ENCODE measurements around the gene EP400.

EP400 gene

GRCh38 chr12:131989021-131989420 lies 39.3 kb downstream of the EP400 start:
- H3K9ac ChIP-seq (ENCODE audit: low read length), result no peak overlapping the region
- H3K4me1 ChIP-seq (ENCODE audit: insufficient read depth, low read length, severe bottlenecking), result no peaks in the 10 kb centered on the region
- no peak overlapping the region for H3K27ac ChIP-seq (ENCODE audit: low read depth, low read length, poor library complexity, severe bottlenecking)
- H3K9me2 ChIP-seq (ENCODE audit: low read depth, low read length), result no peaks in the 10 kb centered on the region
- H3K9me3 ChIP-seq (ENCODE audit: low read length), result no peaks in the 10 kb centered on the region
- no peaks in the 10 kb centered on the region for H3K27me3 ChIP-seq (ENCODE audit: insufficient read depth, low read length)
- peaks cover 86% of the 10 kb centered on the region for H3K36me3 ChIP-seq (ENCODE audit: insufficient read depth, low read length)
- TF ChIP-seq, protein P1, sequence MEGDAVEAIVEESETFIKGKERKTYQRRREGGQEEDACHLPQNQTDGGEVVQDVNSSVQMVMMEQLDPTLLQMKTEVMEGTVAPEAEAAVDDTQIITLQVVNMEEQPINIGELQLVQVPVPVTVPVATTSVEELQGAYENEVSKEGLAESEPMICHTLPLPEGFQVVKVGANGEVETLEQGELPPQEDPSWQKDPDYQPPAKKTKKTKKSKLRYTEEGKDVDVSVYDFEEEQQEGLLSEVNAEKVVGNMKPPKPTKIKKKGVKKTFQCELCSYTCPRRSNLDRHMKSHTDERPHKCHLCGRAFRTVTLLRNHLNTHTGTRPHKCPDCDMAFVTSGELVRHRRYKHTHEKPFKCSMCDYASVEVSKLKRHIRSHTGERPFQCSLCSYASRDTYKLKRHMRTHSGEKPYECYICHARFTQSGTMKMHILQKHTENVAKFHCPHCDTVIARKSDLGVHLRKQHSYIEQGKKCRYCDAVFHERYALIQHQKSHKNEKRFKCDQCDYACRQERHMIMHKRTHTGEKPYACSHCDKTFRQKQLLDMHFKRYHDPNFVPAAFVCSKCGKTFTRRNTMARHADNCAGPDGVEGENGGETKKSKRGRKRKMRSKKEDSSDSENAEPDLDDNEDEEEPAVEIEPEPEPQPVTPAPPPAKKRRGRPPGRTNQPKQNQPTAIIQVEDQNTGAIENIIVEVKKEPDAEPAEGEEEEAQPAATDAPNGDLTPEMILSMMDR (IDR thresholded peaks at IDR 0.05; ENCODE audit: low read length), result no peak
- no peak for TF ChIP-seq EZH2 (IDR thresholded peaks at IDR 0.05; ENCODE audit: borderline replicate concordance, low read length)
- H3K4me3 ChIP-seq (ENCODE audit: low read depth, low read length, poor library complexity, severe bottlenecking), result no peak overlapping the region
- no peak overlapping the region for H2AFZ ChIP-seq (ENCODE audit: low read length)
- no peaks in the 10 kb centered on the region for H3K79me2 ChIP-seq (ENCODE audit: insufficient read depth, low read length)
- no peak overlapping the region for H3K4me2 ChIP-seq (ENCODE audit: low read length)
- no peaks in the 10 kb centered on the region for H4K20me1 ChIP-seq (ENCODE audit: insufficient read depth, low read length)
- H3F3A ChIP-seq (ENCODE audit: insufficient read depth, low read length), result no peaks in the 10 kb centered on the region

- Histone ChIP-seq H3K9me3 (ENCODE audit: low read length) (no peaks in the 10 kb centered on the region), H4K20me1 (ENCODE audit: insufficient read depth, low read length) (no peaks in the 10 kb centered on the region), H3K36me3 (ENCODE audit: insufficient read depth, low read length) (peaks cover 92% of the 10 kb centered on the region), H3K4me1 (ENCODE audit: insufficient read depth, low read length, severe bottlenecking) (no peaks in the 10 kb centered on the region), H3F3A (ENCODE audit: insufficient read depth, low read length) (no peaks in the 10 kb centered on the region), H3K27me3 (ENCODE audit: insufficient read depth, low read length) (no peaks in the 10 kb centered on the region), H2AFZ (ENCODE audit: low read length) (no peak overlapping the region), H3K9me2 (ENCODE audit: low read depth, low read length) (no peaks in the 10 kb centered on the region), H3K79me2 (ENCODE audit: insufficient read depth, low read length) (no peaks in the 10 kb centered on the region), H3K4me2 (ENCODE audit: low read length) (no peak overlapping the region), H3K4me3 (ENCODE audit: low read depth, low read length, poor library complexity, severe bottlenecking) (no peak overlapping the region), H3K27ac (ENCODE audit: low read depth, low read length, poor library complexity, severe bottlenecking) (no peak overlapping the region), H3K9ac (ENCODE audit: low read length) (no peak overlapping the region)
- TF ChIP-seq EZH2 (IDR thresholded peaks at IDR 0.05; ENCODE audit: borderline replicate concordance, low read length), result no peak
- TF ChIP-seq, protein P1 (IDR thresholded peaks at IDR 0.05; ENCODE audit: low read length), result no peak
These were observed 40.6 kb downstream of the EP400 start for GRCh38 chr12:131990066-131990979.

GRCh38 chr12:131990980-131991305 lies 41.2 kb downstream of the EP400 start:
- no peaks in the 10 kb centered on the region for H4K20me1 ChIP-seq (ENCODE audit: insufficient read depth, low read length)

More at GRCh38 chr12:131990980-131991305, 41.2 kb downstream of the EP400 start:
- no peaks in the 10 kb centered on the region for H3K27me3 ChIP-seq (ENCODE audit: insufficient read depth, low read length)
- H3K79me2 ChIP-seq (ENCODE audit: insufficient read depth, low read length), result no peaks in the 10 kb centered on the region
- H3K9me3 ChIP-seq (ENCODE audit: low read length), result no peaks in the 10 kb centered on the region
- H2AFZ ChIP-seq (ENCODE audit: low read length), result no peak overlapping the region
- no peak overlapping the region for H3K4me2 ChIP-seq (ENCODE audit: low read length)
- peaks cover 94% of the 10 kb centered on the region for H3K36me3 ChIP-seq (ENCODE audit: insufficient read depth, low read length)
- H3K9ac ChIP-seq (ENCODE audit: low read length), result no peak overlapping the region
- no peak overlapping the region for H3K4me3 ChIP-seq (ENCODE audit: low read depth, low read length, poor library complexity, severe bottlenecking)
- H3K4me1 ChIP-seq (ENCODE audit: insufficient read depth, low read length, severe bottlenecking), result no peaks in the 10 kb centered on the region
- H3K9me2 ChIP-seq (ENCODE audit: low read depth, low read length), result no peaks in the 10 kb centered on the region
- no peak overlapping the region for H3K27ac ChIP-seq (ENCODE audit: low read depth, low read length, poor library complexity, severe bottlenecking)
- H3F3A ChIP-seq (ENCODE audit: insufficient read depth, low read length), result no peaks in the 10 kb centered on the region
- no peak for TF ChIP-seq EZH2 (IDR thresholded peaks at IDR 0.05; ENCODE audit: borderline replicate concordance, low read length)
